ENCODE measurements around the gene C19orf47.

Gene C19orf47

GRCh38 chr19:40282209-40282580 is 66.0 kb downstream of the C19orf47 start:
- H3K4me3 ChIP-seq (ENCODE audit: low read length), result no peak overlapping the region
- no peak for DNase-seq (ENCODE audit: low read depth)
- no peak for TF ChIP-seq CTCF (IDR thresholded peaks at IDR 0.05; ENCODE audit: insufficient read depth, low read depth, low read length, missing control alignments)

- no peak for TF ChIP-seq CTCF (IDR thresholded peaks at IDR 0.05; ENCODE audit: insufficient read depth, low read depth, low read length, missing control alignments)
- no peak overlapping the region for H3K4me3 ChIP-seq (ENCODE audit: low read length)
- DNase-seq (ENCODE audit: low read depth), result no peak
These were observed 66.6 kb downstream of the C19orf47 start for GRCh38 chr19:40281381-40282208.

- DNase-seq (ENCODE audit: low read depth), result peak; percentile 54
- no peak overlapping the region for H3K4me3 ChIP-seq (ENCODE audit: low read length)
- no peak for TF ChIP-seq CTCF (IDR thresholded peaks at IDR 0.05; ENCODE audit: insufficient read depth, low read depth, low read length, missing control alignments)
These were observed 67.5 kb downstream of the C19orf47 start for GRCh38 chr19:40280608-40281221.

GRCh38 chr19:40279761-40280607 is 68.2 kb downstream of the C19orf47 start:
- no peak for DNase-seq (ENCODE audit: low read depth)
- TF ChIP-seq CTCF (IDR thresholded peaks at IDR 0.05; ENCODE audit: insufficient read depth, low read depth, low read length, missing control alignments), result no peak
- no peak overlapping the region for H3K4me3 ChIP-seq (ENCODE audit: low read length)

DNA sequence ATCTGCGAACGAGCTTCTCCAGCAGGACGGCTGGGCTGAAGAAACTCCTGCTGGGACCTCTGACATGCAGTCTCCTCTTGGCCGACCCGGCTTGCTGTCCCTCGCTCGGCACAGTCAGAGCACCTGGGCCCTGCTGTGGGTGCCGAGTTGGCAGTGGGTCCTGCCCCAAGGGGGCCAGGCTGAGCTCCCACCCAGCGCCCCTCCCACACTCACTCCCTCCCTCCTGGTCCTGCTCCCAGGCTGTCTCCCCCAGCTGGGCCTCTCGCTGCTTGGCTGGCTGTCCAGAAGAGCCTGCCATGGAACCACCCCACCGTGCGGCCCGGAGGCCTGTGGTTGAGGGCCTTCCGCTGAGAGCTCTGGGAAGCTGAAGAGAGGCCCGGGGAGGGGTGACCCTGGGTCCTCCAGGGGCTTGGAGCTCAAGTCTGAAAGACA is 69.1 kb downstream of the C19orf47 start:
- no peak for TF ChIP-seq CTCF (IDR thresholded peaks at IDR 0.05; ENCODE audit: insufficient read depth, low read depth, low read length, missing control alignments)
- DNase-seq (ENCODE audit: low read depth), result no peak
- H3K4me3 ChIP-seq (ENCODE audit: low read length), result no peak overlapping the region

DNA sequence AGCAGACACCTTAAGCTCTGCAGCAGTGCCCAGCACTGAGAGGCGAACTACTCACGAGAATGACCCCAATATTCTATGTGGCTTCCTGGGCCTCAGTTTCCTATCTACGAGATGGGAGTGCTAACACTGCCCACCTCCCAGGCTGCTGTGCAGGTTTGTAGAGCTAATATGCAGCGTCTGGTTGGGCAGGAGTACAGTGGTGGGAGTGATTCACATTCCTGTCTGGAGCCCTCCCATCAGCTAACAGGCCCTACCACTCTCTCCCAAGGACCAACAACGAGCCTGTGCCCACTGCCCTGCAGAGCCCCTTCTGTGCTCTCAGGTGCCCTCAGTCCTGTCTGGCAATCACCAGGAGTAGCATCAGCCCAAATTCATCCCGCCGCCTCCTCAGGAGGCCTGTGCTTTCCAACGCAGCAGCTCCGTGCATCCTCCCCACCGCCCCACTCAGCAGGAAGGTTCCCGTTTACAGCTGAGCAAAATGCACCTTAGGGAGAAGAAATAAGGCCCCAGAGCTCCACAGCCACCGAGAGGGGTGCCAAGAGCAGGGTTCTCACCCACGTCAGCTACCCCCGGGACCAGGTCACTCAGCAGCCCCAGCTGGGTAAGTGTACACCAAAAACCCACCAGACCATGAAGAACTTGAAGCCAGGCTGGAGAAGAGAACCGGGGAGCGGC is 69.7 kb downstream of the C19orf47 start:
- no peak for DNase-seq (ENCODE audit: low read depth)
- no peak for TF ChIP-seq CTCF (IDR thresholded peaks at IDR 0.05; ENCODE audit: insufficient read depth, low read depth, low read length, missing control alignments)
- H3K4me3 ChIP-seq (ENCODE audit: low read length), result no peak overlapping the region
